SK-N-SH treated with all-trans-retinoic acid at 6 μM for 48 hours (cell line): ENCODE measurements around the gene ITPR2.

ENCODE experiments used
- ATAC-seq: fragments of 200-7000 bp; cut with Tn5 transposase; 3 replicates; pipeline ENCODE4 v1.9.1; 2020; ENCODE audit warnings: mild to moderate bottlenecking, moderate library complexity
- ARNTL ChIP-seq: fragments of 450-650 bp; formaldehyde crosslinking; IDR thresholded peaks from 2 replicates; pipeline ENCODE4 v1.5.0; 2020; ENCODE audit warnings: low read depth, mild to moderate bottlenecking, moderate library complexity, borderline replicate concordance
- BACH2 ChIP-seq: fragments of 250-450 bp; sonication (Bioruptor Pico); IDR thresholded peaks from 2 replicates; pipeline ENCODE4 v1.9.0; 2021; ENCODE audit warnings: mild to moderate bottlenecking, borderline replicate concordance
- CSDC2 ChIP-seq: fragments of 250-450 bp; sonication (Bioruptor Pico); IDR thresholded peaks from 2 replicates; pipeline ENCODE4 v1.5.0; 2020; ENCODE audit warnings: mild to moderate bottlenecking, moderate library complexity
- CSRNP3 ChIP-seq: fragments of 250-450 bp; sonication (Bioruptor Pico); IDR thresholded peaks from 2 replicates; pipeline ENCODE4 v1.5.1; 2021; ENCODE audit warnings: mild to moderate bottlenecking, moderate library complexity
- GLIS3 ChIP-seq: fragments of 250-450 bp; sonication (Bioruptor Pico); IDR thresholded peaks from 2 replicates; pipeline ENCODE4 v1.5.0; 2020; ENCODE audit warnings: mild to moderate bottlenecking, moderate library complexity
- ISL1 ChIP-seq: fragments of 250-450 bp; sonication (Bioruptor Pico); IDR thresholded peaks from 2 replicates; pipeline ENCODE4 v2.1.2; 2022; ENCODE audit warnings: mild to moderate bottlenecking, moderate library complexity
- OSR1 ChIP-seq: fragments of 250-450 bp; sonication (Bioruptor Pico); IDR thresholded peaks from 2 replicates; pipeline ENCODE4 v1.8.0; 2022; ENCODE audit warnings: moderate library complexity, mild to moderate bottlenecking, inconsistent platforms
- PATZ1 ChIP-seq: fragments of 250-450 bp; sonication (Bioruptor Pico); IDR thresholded peaks from 2 replicates; pipeline ENCODE4 v1.8.0; 2020; ENCODE audit warnings: mild to moderate bottlenecking, moderate library complexity, borderline replicate concordance
- PPARA ChIP-seq: fragments of 250-450 bp; sonication (Bioruptor Pico); IDR thresholded peaks from 2 replicates; pipeline ENCODE4 v1.5.0; 2020; ENCODE audit warnings: mild to moderate bottlenecking, borderline replicate concordance
- SNAI2 ChIP-seq: fragments of 250-450 bp; sonication (Bioruptor Pico); IDR thresholded peaks from 2 replicates; pipeline ENCODE4 v1.5.0; 2020; ENCODE audit warnings: mild to moderate bottlenecking, moderate library complexity
- TCF4 ChIP-seq: fragments of 250-450 bp; sonication (Bioruptor Pico); IDR thresholded peaks from 2 replicates; pipeline ENCODE4 v1.8.0; 2021; ENCODE audit warnings: mild to moderate bottlenecking, moderate library complexity, borderline replicate concordance
- TOX ChIP-seq: fragments of 250-450 bp; sonication (Bioruptor Pico); IDR thresholded peaks from 2 replicates; pipeline ENCODE4 v1.8.0; 2021; ENCODE audit warnings: mild to moderate bottlenecking, moderate library complexity, borderline replicate concordance
- ZFP3 ChIP-seq: fragments of 250-450 bp; sonication (Bioruptor Pico); IDR thresholded peaks from 2 replicates; pipeline ENCODE4 v1.5.0; 2020; ENCODE audit warnings: mild to moderate bottlenecking, moderate library complexity
- ZNF70 ChIP-seq: fragments of 450-650 bp; formaldehyde crosslinking; IDR thresholded peaks from 2 replicates; pipeline ENCODE4 v1.5.0; 2020; ENCODE audit warnings: mild to moderate bottlenecking, moderate library complexity
- ZNF8 ChIP-seq: fragments of 450-650 bp; formaldehyde crosslinking; IDR thresholded peaks from 2 replicates; pipeline ENCODE4 v1.5.0; 2020; ENCODE audit warnings: mild to moderate bottlenecking, moderate library complexity
- TF ChIP-seq, protein P1 (sequence below): fragments of 250-450 bp; sonication (Bioruptor Pico); IDR thresholded peaks from 2 replicates; pipeline ENCODE4 v1.5.0; 2020; ENCODE audit warnings: mild to moderate bottlenecking, moderate library complexity
- TF ChIP-seq, protein P2 (sequence below): fragments of 250-450 bp; sonication (Bioruptor Pico); IDR thresholded peaks from 2 replicates; pipeline ENCODE4 v1.8.0; 2021; ENCODE audit warnings: low read depth, mild to moderate bottlenecking, moderate library complexity, borderline replicate concordance
- TF ChIP-seq, protein P3 (sequence below): fragments of 250-450 bp; sonication (Bioruptor Pico); IDR thresholded peaks from 2 replicates; pipeline ENCODE4 v1.5.1; 2020; ENCODE audit warnings: low read depth, mild to moderate bottlenecking, moderate library complexity

ITPR2 gene

DNA sequence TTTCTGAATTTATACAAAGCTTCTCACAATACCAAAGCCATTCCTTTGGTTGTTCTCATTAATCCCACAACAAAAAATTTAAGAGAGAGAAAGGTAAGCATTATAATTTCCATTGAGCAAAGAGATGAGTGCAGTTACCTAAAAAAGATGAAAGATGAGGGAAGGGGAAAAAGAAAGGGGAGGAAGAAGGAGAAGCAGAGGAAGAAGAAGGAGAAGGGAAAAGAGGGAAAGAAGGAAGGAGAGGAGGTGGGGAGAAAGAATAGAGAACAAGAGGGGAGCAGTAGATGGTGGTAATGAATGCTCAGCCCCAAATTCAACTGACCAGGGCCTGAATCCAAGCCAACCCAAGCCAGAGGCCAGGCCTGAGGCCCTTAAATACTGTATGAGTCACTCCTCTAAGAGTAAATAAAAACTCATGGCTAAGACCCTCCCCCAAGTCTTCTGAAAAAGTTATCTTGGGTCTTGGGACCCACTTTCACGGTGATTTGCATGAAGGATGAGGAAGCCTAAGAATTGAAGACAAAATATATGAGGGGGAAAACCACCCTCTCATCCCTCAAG lies 144.6 kb downstream of the ITPR2 start:
- TF ChIP-seq PPARA (no peak), ARNTL (CRISPR knock-in tag) (no peak)
- no peak for ATAC-seq

GRCh38 chr12:26686408-26686807 lies 146.6 kb downstream of the ITPR2 start:
- ATAC-seq, result no peak
- TF ChIP-seq SNAI2 (no peak), PATZ1 (no peak)
- TF ChIP-seq, protein P1, sequence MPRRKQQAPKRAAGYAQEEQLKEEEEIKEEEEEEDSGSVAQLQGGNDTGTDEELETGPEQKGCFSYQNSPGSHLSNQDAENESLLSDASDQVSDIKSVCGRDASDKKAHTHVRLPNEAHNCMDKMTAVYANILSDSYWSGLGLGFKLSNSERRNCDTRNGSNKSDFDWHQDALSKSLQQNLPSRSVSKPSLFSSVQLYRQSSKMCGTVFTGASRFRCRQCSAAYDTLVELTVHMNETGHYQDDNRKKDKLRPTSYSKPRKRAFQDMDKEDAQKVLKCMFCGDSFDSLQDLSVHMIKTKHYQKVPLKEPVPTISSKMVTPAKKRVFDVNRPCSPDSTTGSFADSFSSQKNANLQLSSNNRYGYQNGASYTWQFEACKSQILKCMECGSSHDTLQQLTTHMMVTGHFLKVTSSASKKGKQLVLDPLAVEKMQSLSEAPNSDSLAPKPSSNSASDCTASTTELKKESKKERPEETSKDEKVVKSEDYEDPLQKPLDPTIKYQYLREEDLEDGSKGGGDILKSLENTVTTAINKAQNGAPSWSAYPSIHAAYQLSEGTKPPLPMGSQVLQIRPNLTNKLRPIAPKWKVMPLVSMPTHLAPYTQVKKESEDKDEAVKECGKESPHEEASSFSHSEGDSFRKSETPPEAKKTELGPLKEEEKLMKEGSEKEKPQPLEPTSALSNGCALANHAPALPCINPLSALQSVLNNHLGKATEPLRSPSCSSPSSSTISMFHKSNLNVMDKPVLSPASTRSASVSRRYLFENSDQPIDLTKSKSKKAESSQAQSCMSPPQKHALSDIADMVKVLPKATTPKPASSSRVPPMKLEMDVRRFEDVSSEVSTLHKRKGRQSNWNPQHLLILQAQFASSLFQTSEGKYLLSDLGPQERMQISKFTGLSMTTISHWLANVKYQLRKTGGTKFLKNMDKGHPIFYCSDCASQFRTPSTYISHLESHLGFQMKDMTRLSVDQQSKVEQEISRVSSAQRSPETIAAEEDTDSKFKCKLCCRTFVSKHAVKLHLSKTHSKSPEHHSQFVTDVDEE (CRISPR knock-in tag), result no peak

GRCh38 chr12:26684101-26684500 lies 148.9 kb downstream of the ITPR2 start:
- TF ChIP-seq, protein P2, sequence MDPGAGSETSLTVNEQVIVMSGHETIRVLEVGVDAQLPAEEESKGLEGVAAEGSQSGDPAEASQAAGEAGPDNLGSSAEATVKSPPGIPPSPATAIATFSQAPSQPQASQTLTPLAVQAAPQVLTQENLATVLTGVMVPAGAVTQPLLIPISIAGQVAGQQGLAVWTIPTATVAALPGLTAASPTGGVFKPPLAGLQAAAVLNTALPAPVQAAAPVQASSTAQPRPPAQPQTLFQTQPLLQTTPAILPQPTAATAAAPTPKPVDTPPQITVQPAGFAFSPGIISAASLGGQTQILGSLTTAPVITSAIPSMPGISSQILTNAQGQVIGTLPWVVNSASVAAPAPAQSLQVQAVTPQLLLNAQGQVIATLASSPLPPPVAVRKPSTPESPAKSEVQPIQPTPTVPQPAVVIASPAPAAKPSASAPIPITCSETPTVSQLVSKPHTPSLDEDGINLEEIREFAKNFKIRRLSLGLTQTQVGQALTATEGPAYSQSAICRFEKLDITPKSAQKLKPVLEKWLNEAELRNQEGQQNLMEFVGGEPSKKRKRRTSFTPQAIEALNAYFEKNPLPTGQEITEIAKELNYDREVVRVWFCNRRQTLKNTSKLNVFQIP (CRISPR knock-in tag), result no peak
- TF ChIP-seq ZNF8 (CRISPR knock-in tag), result no peak
- TF ChIP-seq, protein P3, sequence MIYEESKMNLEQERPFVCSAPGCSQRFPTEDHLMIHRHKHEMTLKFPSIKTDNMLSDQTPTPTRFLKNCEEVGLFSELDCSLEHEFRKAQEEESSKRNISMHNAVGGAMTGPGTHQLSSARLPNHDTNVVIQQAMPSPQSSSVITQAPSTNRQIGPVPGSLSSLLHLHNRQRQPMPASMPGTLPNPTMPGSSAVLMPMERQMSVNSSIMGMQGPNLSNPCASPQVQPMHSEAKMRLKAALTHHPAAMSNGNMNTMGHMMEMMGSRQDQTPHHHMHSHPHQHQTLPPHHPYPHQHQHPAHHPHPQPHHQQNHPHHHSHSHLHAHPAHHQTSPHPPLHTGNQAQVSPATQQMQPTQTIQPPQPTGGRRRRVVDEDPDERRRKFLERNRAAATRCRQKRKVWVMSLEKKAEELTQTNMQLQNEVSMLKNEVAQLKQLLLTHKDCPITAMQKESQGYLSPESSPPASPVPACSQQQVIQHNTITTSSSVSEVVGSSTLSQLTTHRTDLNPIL (CRISPR knock-in tag), result no peak
- TF ChIP-seq OSR1 (CRISPR knock-in tag), result no peak
- ATAC-seq, result no peak

- TF ChIP-seq CSDC2 (CRISPR knock-in tag), result no peak
- no peak for TF ChIP-seq GLIS3 (CRISPR knock-in tag)
- TF ChIP-seq BACH2, result no peak
- TF ChIP-seq, protein P1 (CRISPR knock-in tag), result no peak
- no peak for TF ChIP-seq ZFP3 (CRISPR knock-in tag)
- no peak for TF ChIP-seq ZNF70 (CRISPR knock-in tag)
- TF ChIP-seq SNAI2, result no peak
- no peak for TF ChIP-seq ARNTL (CRISPR knock-in tag)
- TF ChIP-seq TCF4 (CRISPR knock-in tag), result no peak
- no peak for TF ChIP-seq ISL1 (CRISPR knock-in tag)
- no peak for TF ChIP-seq TOX
- no peak for TF ChIP-seq CSRNP3 (CRISPR knock-in tag)
- ATAC-seq, result no peak
Measured at GRCh38 chr12:26683443-26683842, 149.6 kb downstream of the ITPR2 start.
